Thymus (tissue), 11 donors: ENCODE measurements around the gene RAI14. TPM values are rescaled to one million over a fixed set of nuclear protein-coding genes. Genes with fewer than 3 reads are reported as not detected.
"Not testable (repeated sequence)": the region's sequence is repeated elsewhere in the genome, so short reads cannot be mapped to it uniquely, and the experiment has no call there.

Experiments used
- DNase-seq, 9 donors: peaks; one replicate each; pipeline ENCODE4 v3.0.0-alpha.2; 2013; ENCODE audit warnings: low spot score in 9 of 9, low read depth in 6 of 9, missing footprints in 1 of 9
- H3K27ac ChIP-seq, 2 donors: one replicate each; pipeline ENCODE4 v1.5.1; 2013; ENCODE audit warnings: control low read depth in 1 of 2, low read depth in 1 of 2, low read length in 1 of 2, mild to moderate bottlenecking in 1 of 2, moderate library complexity in 1 of 2
- H3K27me3 ChIP-seq, 2 donors: one replicate each; pipeline ENCODE4 v1.5.1; 2013; ENCODE audit warnings: low read length in 1 of 2; ENCODE audit not compliant: control insufficient read depth in 2 of 2, insufficient read depth in 1 of 2
- H3K36me3 ChIP-seq, 2 donors: one replicate each; pipeline ENCODE4 v1.5.1; 2013; ENCODE audit warnings: low read length in 1 of 2, mild to moderate bottlenecking in 1 of 2, moderate library complexity in 1 of 2; ENCODE audit not compliant: control insufficient read depth in 2 of 2, insufficient read depth in 2 of 2
- H3K4me1 ChIP-seq, 2 donors: one replicate each; pipeline ENCODE4 v1.5.1; 2013; ENCODE audit warnings: low read length in 2 of 2; ENCODE audit not compliant: control insufficient read depth in 2 of 2, insufficient read depth in 2 of 2
- H3K4me3 ChIP-seq, 2 donors: one replicate each; pipeline ENCODE4 v1.5.1; 2013; ENCODE audit warnings: low read length in 2 of 2, control low read depth in 1 of 2, mild to moderate bottlenecking in 1 of 2
- H3K9me3 ChIP-seq, 2 donors: one replicate each; pipeline ENCODE4 v1.5.1; 2013; ENCODE audit warnings: low read length in 1 of 2, mild to moderate bottlenecking in 1 of 2; ENCODE audit not compliant: control insufficient read depth in 2 of 2, insufficient read depth in 1 of 2
- WGBS: extraction: QIAGEN DNeasy Blood & Tissue Kit; methylation state at CpG from one replicate; pipeline ENCODE4 v1.1.7; 2013; 5-methylcytosine and 5-hydroxymethylcytosine counted together
- polyA plus RNA-seq: library from polyadenylated mRNA; stranded (reverse); fragments of 200-250 nt; gene quantifications from one replicate; pipeline ENCODE4 v1.2.3, GENCODE V29; 2013
- total RNA-seq: library from RNA; stranded (reverse); fragments of 120-200 nt; gene quantifications from one replicate; pipeline ENCODE4 v1.2.4, GENCODE V29; 2013
- donor health status: healthy.

RAI14 gene
- total and polyA plus RNA-seq, 2 donors, result 6.0 to 10.4 TPM

DNA sequence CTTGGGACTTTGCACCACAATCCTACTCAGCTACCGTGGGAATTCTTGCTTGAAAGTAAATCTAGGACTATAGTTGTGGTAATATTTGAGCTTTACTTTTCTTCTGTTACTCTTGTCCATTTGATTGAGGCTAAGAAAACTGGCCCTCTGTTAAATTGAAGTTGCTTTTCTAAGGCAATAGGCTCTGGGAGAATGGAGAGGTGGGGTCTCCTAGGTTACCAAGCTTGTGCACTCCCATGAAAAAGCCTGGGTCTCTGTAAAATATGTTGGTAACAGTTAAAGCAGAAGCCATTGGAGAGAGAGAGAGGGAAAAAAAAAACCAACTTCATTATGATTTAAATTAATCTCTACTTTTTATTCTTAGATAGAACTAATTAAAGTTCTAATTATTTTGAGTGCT lies 68.6 kb downstream of the RAI14 start:
- 92% methylated on average over 1 of the region's 1 CpG for WGBS
- H3K27me3 ChIP-seq, result no peaks in the 10 kb centered on the region
- no peaks in the 10 kb centered on the region for H3K36me3 ChIP-seq
- no peak overlapping the region for H3K4me3 ChIP-seq
- H3K4me1 ChIP-seq, result no peaks in the 10 kb centered on the region
- no peak overlapping the region for H3K27ac ChIP-seq
- no peak for DNase-seq
- H3K9me3 ChIP-seq, result peaks cover 0 to 6% of the 10 kb centered on the region in 2 donors

DNA sequence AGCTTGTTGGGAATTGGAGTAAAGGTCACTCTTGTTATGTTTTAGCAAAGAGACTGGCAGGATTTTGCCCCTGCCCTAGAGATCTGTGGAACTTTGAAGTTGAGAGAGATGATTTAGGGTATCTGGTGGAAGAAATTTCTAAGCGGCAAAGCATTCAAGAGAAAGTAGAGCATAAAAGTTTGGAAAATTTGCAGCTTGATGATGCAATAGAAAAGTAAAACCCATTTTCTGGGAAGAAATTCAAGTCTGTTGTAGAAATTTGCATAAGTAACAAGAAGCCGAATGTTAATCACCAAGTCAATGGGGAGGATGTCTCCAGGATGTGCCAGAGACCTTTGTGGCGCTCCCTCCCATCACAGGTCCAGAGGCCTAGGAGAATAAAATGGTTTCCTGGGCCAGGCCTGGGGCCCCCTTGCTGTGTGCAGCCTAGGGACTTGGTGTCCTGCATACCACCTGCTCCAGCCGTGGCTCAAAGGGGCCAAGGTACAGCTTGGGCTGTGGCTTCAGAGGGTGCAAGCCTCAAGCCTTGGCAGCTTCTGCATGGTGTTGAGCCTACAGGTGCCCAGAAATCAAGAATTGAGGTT lies 71.1 kb downstream of the RAI14 start:
- H3K36me3 ChIP-seq, H3K4me1 ChIP-seq: not testable (repeated sequence)
- 95% methylated on average over 4 of the region's 4 CpGs for WGBS

DNA sequence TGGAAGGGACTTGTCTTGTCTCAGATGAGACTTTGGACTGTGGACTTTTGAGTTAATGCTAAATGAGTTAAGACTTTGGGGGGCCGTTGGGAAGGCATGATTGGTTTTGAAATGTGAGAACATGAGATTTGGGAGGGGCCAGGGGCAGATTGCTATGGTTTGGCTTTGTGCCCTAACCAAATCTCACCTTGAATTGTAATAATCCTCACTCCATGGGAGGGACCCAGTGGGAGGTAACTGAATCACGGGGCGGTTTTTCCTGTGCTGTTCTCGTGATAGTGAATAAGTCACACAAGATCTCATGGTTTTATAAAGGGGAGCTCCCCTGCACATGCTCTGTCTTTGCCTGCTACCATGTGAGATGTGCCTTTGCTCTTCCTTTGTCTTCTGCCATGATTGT lies 72.1 kb downstream of the RAI14 start:
- Histone ChIP-seq H3K4me1 (no peaks in the 10 kb centered on the region), H3K27ac (no peak overlapping the region), H3K36me3 (no peaks in the 10 kb centered on the region), H3K9me3 (peaks cover 0 to 6% of the 10 kb centered on the region in 2 donors), H3K4me3 (no peak overlapping the region), H3K27me3 (no peaks in the 10 kb centered on the region)
- DNase-seq, result no peak
- 96% methylated on average over 4 of the region's 4 CpGs for WGBS

More for the DNA sequence above, 71.1 kb downstream of the RAI14 start:
- not testable (repeated sequence) for H3K27me3 ChIP-seq, H3K4me3 ChIP-seq, H3K27ac ChIP-seq, H3K9me3 ChIP-seq, DNase-seq

DNA sequence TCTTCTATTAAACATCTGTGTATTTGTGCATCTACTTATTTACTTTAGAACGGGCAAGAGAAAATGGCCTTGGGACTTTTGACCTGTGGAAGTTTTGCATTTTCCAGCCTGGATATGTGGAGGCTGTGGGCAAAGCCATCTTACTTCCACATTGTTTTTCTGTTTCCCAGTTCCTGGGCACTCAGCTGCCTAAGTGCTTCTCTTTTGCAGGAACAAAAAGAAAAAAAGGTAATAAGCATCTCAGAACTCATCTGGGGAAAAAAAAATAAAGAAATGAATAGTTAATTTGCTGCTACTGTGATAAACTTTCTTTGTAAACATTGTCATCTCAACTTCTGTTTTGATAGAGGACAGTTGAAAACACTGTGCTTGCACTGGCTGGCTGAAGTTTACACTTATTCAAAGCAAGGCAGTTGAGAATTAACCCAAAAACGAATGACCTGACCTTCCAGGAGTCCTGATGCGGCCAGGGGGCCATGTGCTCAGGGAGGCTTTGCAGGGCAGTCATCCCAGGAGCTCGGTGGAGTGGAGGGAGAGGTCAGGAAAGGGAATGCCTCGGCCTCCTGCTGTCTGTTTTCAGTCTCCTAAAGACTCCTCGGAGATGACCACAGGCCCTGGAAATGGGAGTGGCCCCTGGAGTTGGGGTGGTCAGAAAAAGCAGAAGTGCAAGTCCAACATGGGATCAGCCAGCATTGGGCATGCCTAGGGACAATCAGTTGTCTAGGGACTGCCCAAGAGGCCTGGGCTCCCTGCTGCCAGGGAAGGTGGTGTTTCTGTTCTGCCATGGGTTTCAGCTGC lies 75.5 kb downstream of the RAI14 start:
- Histone ChIP-seq H3K27ac (no peak overlapping the region), H3K9me3 (peaks cover 0 to 6% of the 10 kb centered on the region in 2 donors), H3K27me3 (no peaks in the 10 kb centered on the region), H3K4me1 (no peaks in the 10 kb centered on the region), H3K4me3 (no peak overlapping the region), H3K36me3 (no peaks in the 10 kb centered on the region)
- 91% methylated on average over 6 of the region's 6 CpGs for WGBS
- DNase-seq, result no peak

DNA sequence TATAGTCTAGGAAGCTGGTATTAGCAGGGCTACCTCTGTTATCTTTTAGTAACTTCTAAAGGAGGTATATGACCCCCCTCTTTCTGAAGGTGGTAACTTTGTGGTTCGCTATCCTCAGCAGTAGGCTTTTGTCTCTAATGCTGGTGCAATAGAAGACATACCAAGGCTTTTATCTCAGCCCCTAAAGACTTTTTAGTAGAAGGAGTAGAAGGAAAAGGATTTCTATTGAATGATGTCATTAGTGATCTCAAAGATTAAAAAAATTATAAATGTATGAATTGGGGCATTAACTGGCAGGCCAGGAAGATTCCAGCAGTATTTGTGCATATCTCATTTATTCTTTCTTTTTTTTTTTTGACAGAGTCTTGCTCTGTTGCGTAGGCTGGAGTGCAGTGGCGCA lies 78.2 kb downstream of the RAI14 start:
- WGBS, result 93% methylated on average over 3 of the region's 3 CpGs
- H3K9me3 ChIP-seq, result no peaks in the 10 kb centered on the region
- no peak overlapping the region for H3K27ac ChIP-seq
- no peaks in the 10 kb centered on the region for H3K4me1 ChIP-seq
- no peaks in the 10 kb centered on the region for H3K27me3 ChIP-seq
- no peak for DNase-seq
- no peaks in the 10 kb centered on the region for H3K36me3 ChIP-seq
- H3K4me3 ChIP-seq, result no peak overlapping the region

DNA sequence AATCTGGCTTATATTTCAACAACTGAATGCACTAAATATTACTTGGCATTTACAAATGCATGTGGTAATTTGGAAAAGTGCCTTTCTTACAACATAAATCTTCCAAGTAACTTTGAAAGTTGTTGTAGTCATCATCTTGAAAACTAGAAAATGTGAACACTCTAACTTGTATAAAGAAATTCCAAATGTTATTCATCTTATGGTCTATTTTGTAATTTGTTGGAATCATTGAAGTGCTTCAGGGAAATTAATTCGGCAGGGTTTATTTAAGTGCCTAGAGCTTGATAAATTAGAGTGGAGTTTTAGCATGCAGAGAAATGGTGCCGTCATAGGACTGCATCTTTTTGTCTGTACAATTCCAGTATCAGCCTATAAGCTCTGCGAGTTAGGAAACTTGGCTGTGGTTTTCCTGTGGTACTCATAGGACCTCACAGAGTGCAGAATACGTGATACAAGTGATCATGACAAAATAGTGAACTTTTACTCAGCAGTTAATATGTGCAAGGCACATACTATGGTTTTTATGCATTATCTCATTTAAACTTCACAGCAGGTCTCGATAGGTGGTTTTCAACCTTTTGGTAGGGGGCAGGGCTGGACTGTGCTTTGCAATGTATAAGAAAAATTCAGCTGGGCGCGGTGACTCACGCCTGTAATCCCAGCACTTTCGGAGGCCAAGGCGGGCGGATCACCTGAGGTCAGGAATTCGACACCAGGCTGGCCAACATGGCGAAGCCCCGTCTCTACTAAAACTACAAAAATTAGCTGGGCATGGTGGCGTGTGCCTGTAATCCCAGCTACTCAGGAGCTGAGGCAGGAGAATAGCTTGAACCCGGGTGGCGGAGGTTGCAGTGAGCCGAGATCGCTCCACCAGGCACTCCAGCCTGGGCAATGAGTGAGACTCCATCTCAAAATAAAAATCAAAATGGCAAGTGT lies 79.6 kb downstream of the RAI14 start:
- Histone ChIP-seq H3K4me1 (no peaks in the 10 kb centered on the region), H3K4me3 (no peak overlapping the region), H3K27me3 (no peaks in the 10 kb centered on the region), H3K9me3 (no peaks in the 10 kb centered on the region), H3K36me3 (no peaks in the 10 kb centered on the region), H3K27ac (peak overlapping the region in 1 of 2 donors; percentile 52)
- 89% methylated on average over 19 of the region's 19 CpGs for WGBS
- DNase-seq, result no peak

GRCh38 chr5:34736445-34737115 lies 80.5 kb downstream of the RAI14 start:
- Histone ChIP-seq H3K36me3 (no peaks in the 10 kb centered on the region), H3K9me3 (no peaks in the 10 kb centered on the region), H3K27me3 (no peaks in the 10 kb centered on the region), H3K27ac (no peak overlapping the region), H3K4me3 (no peak overlapping the region), H3K4me1 (no peaks in the 10 kb centered on the region)
- DNase-seq, result no peak
- WGBS, result 96% methylated on average over 3 of the region's 3 CpGs

DNA sequence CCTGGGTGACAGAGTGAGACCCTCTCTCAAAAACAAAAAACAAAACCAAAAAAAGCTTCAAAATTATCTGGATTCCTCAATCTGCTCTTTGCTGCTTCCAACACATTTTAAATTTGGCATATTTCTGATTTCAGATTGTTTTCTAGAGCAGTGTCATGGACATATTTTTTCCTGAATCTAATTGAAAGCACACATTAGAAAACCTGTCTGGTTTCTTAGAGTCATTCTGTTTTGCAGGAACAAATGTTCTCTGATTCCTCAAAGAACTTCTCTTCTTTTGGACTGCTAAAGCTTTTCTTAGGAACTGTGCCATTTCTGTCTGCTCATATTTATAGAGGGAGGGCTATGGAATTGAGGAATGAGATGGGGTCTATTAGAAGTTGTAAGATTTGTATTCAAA lies 81.6 kb downstream of the RAI14 start:
- no peaks in the 10 kb centered on the region for H3K4me1 ChIP-seq
- H3K27ac ChIP-seq, result no peak overlapping the region
- DNase-seq, result no peak
- no peaks in the 10 kb centered on the region for H3K36me3 ChIP-seq
- no peak overlapping the region for H3K4me3 ChIP-seq
- no peaks in the 10 kb centered on the region for H3K9me3 ChIP-seq
- no peaks in the 10 kb centered on the region for H3K27me3 ChIP-seq
